ENCODE data around the gene SLC6A20.

The SLC6A20 gene

DNA sequence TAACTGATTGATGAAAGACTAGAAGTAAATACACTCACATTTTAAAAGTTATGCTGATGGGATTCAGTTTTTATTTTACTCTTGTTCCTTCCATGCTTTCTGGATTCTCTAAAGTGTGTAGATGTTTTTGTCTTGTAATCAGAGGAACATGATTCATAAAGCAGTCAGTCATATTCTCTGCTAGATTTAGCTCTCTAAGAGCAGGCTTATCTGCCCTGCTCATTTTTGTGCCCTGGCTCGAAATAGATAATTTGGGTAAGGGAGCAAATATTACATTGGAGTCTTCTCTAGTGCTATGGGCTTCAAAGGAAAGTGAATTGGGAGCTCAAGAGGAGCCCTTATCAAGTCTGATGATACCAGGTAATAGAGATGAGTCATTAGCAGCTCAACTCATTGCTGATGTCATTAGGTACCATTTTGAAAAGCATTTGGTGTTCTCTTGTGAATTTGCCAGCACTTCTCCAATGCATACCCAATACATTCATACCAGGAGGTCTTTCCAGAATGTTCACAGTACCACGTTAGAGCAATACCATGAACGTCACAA, 79.5 kb downstream of the SLC6A20 start:
- DNase-seq (ENCODE audit: low read depth): no peak
- TF ChIP-seq, protein P1, sequence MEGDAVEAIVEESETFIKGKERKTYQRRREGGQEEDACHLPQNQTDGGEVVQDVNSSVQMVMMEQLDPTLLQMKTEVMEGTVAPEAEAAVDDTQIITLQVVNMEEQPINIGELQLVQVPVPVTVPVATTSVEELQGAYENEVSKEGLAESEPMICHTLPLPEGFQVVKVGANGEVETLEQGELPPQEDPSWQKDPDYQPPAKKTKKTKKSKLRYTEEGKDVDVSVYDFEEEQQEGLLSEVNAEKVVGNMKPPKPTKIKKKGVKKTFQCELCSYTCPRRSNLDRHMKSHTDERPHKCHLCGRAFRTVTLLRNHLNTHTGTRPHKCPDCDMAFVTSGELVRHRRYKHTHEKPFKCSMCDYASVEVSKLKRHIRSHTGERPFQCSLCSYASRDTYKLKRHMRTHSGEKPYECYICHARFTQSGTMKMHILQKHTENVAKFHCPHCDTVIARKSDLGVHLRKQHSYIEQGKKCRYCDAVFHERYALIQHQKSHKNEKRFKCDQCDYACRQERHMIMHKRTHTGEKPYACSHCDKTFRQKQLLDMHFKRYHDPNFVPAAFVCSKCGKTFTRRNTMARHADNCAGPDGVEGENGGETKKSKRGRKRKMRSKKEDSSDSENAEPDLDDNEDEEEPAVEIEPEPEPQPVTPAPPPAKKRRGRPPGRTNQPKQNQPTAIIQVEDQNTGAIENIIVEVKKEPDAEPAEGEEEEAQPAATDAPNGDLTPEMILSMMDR (IDR thresholded peaks at IDR 0.05; ENCODE audit: control insufficient read depth, extremely low read depth, insufficient read depth): no peak
- H3K4me3 ChIP-seq (ENCODE audit: low read depth, low read length): no peak overlapping the region

DNA sequence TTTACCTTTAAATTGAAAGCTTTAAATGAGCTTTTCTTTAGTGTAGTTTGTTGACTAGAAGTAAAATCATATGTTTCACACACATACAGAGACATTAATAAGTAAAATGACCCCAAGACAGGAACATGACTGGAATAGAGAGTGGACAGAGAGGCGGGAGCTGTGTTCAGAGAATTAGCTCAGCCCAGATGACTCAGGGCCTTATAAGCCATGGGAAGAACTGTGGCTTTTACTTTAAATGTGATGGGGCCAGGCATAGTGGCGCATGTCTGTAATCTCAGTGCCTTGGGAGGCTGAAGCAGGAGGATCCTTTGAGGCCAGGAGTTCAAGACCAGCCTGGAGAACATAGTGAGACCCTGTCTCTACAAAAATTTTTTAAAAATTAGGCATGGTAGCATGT, 80.4 kb downstream of the SLC6A20 start:
- DNase-seq (ENCODE audit: low read depth): no peak
- TF ChIP-seq, protein P1 (IDR thresholded peaks at IDR 0.05; ENCODE audit: control insufficient read depth, extremely low read depth, insufficient read depth): no peak
- no peak overlapping the region for H3K4me3 ChIP-seq (ENCODE audit: low read depth, low read length)

DNA sequence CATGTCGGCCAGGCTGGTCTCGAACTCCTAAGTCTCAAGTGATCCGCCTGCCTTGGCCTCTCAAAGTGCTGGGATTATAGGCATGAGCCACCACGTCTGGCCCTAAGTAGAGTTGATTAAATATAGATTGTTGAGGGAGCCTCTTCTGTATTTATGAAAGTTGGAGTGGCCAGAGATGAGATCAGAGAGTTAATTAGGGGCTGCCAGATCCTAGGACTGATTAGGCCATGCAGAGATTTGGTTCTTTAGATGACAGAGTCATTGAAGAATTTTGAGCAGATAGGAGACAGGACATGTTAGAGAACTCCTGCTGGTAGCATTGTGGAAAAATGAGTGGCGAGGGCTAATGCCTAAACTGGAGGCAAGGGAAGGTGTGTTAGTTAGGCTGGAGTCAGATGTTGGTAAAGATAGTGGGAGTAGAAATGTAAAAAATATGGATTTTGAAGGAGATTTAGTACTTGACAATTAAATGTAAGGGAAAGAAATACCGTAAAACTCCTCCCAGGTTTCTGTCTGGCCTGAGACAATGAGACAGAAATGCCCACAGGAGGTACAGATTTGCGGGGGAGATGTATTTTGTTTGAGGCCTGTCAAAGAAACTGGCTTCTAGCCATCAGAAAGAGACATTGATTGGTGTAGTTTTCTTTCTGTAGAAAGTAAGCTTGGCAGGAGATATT, 83.8 kb downstream of the SLC6A20 start:
- DNase-seq (ENCODE audit: low read depth): no peak
- H3K4me3 ChIP-seq (ENCODE audit: low read depth, low read length): no peak overlapping the region
- TF ChIP-seq, protein P1 (IDR thresholded peaks at IDR 0.05; ENCODE audit: control insufficient read depth, extremely low read depth, insufficient read depth): no peak

DNA sequence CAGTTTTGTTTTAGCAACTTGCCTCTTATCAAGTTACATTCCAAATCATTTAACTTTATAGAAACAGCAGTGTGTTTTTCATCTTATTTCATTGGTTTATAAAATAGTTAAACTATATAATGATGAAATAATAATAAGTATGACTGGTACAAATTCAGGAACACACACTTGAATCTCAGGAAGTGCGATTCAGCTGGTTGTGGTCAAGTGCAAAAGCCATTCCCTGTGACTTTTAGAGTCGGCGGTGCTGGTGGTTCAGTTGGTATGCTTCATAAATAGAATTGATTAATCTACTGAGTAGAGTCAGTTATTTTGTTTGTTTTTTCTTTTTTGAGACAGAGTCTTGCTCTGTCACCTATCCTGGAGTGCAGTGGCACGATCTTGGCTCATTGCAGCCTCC, 84.4 kb downstream of the SLC6A20 start:
- no peak overlapping the region for H3K4me3 ChIP-seq (ENCODE audit: low read depth, low read length)
- TF ChIP-seq, protein P1 (IDR thresholded peaks at IDR 0.05; ENCODE audit: control insufficient read depth, extremely low read depth, insufficient read depth): no peak
- no peak for DNase-seq (ENCODE audit: low read depth)

DNA sequence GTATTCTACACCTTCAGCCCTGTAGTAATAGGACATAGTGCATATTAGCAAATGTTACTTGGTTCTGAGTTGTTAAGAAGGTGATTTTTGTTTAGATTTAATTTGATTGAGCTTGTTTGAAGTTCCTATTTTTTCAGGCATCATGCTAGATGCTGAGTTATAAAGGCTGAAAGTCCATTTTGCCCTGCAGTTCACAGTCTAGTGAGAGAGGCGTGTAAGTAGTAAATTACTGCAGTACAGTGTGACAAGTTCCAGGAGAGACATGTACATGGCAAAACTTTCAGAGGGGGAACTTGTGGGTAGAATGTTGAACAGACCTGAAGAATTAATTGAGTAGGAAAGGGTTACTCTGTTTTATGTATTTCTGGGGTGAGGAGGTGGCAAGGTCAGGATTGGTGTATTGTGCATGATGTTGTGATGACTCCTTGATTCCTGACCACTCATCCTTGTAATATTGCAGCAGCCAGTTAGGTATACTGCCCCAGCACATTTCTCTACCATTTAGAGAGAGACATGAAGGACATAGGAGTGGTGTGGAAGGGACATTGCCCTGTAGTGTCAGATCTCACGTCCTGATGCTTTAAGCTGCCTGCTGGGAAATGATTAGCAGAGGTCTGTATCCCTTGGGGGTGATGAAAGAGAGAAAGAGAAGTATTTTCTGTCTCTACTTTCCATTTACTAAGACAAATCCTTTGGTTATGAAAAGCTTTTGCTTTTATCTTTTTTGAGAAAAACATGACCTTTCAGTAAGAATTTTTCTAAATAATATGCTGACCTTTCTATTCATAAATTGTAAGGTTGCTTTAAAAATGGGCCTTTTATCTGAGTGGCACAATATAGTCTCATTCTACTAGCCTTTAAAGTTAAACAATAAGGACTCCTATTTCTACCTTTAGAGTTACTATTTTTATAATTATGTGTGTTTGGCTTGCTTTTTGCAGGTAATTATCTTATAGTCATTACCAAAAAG, 90.2 kb downstream of the SLC6A20 start:
- TF ChIP-seq, protein P1 (IDR thresholded peaks at IDR 0.05; ENCODE audit: control insufficient read depth, extremely low read depth, insufficient read depth): no peak
- no peak for DNase-seq (ENCODE audit: low read depth)
- H3K4me3 ChIP-seq (ENCODE audit: low read depth, low read length): no peak overlapping the region

All from LNCaP clone FGC (cell line).